C4-2B (cell line): ENCODE data around the gene ERC1.

Source experiments
- H3K27ac ChIP-seq: fragments of 450-650 bp; 2 replicates; pipeline ENCODE4 v1.5.1; 2017
- CTCF ChIP-seq: fragments of 450-650 bp; conservative IDR thresholded peaks from 2 replicates; pipeline ENCODE4 v1.5.1; 2017; ENCODE audit warnings: mild to moderate bottlenecking
- ZFX ChIP-seq: fragments of 450-650 bp; IDR thresholded peaks from 2 replicates; pipeline ENCODE4 v1.6.1; 2017

The ERC1 gene

GRCh38 chr12:1527789-1528188, 536.8 kb downstream of the ERC1 start:
- H3K27ac ChIP-seq = no peak overlapping the region
- no peak for TF ChIP-seq CTCF
- no peak for TF ChIP-seq ZFX

GRCh38 chr12:1528791-1529190, 537.8 kb downstream of the ERC1 start:
- no peak for TF ChIP-seq CTCF
- no peak for TF ChIP-seq ZFX
- no peak overlapping the region for H3K27ac ChIP-seq

- TF ChIP-seq ZFX (no peak), CTCF (no peak)
- H3K27ac ChIP-seq = no peak overlapping the region
Measured at GRCh38 chr12:1529228-1529861, 538.3 kb downstream of the ERC1 start.

- H3K27ac ChIP-seq = no peak overlapping the region
- TF ChIP-seq CTCF (no peak), ZFX (no peak)
Measured at GRCh38 chr12:1529862-1530591, 539.0 kb downstream of the ERC1 start.

GRCh38 chr12:1530592-1531152, 539.6 kb downstream of the ERC1 start:
- no peak overlapping the region for H3K27ac ChIP-seq

GRCh38 chr12:1531153-1531653, 540.2 kb downstream of the ERC1 start:
- no peak overlapping the region for H3K27ac ChIP-seq
- TF ChIP-seq ZFX (no peak), CTCF (no peak)

More at GRCh38 chr12:1530592-1531152, 539.6 kb downstream of the ERC1 start:
- TF ChIP-seq ZFX = no peak
- TF ChIP-seq CTCF = no peak
